ENCODE measurements around the gene RHOB.

Gene RHOB

DNA sequence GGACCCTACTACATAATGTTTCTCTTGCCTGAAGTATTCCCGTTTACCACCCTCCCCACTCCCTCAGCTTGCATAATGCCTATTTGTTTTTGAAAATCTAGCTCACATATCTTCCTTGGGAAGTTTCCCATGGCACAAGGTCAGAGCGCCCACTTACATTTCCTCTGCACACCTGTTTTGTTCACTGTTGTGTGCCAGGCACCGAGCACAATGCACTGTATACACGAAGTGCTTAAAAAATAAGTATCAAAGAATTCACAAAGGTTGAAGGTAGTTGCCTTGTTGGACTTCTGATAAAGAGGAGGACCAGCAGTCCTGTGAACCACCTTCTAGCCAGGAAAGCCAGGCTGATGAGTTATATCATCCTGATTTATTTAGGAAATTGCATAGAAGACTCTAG lies 16.8 kb upstream of the RHOB start:
- TF ChIP-seq, protein P1, sequence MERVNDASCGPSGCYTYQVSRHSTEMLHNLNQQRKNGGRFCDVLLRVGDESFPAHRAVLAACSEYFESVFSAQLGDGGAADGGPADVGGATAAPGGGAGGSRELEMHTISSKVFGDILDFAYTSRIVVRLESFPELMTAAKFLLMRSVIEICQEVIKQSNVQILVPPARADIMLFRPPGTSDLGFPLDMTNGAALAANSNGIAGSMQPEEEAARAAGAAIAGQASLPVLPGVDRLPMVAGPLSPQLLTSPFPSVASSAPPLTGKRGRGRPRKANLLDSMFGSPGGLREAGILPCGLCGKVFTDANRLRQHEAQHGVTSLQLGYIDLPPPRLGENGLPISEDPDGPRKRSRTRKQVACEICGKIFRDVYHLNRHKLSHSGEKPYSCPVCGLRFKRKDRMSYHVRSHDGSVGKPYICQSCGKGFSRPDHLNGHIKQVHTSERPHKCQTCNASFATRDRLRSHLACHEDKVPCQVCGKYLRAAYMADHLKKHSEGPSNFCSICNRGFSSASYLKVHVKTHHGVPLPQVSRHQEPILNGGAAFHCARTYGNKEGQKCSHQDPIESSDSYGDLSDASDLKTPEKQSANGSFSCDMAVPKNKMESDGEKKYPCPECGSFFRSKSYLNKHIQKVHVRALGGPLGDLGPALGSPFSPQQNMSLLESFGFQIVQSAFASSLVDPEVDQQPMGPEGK (CRISPR knock-in tag; IDR thresholded peaks at IDR 0.05; ENCODE audit: borderline replicate concordance): no peak
- no peak for TF ChIP-seq ZNF8 (CRISPR knock-in tag; IDR thresholded peaks at IDR 0.05)
- no peak for TF ChIP-seq BACH2 (CRISPR knock-in tag; IDR thresholded peaks at IDR 0.05; ENCODE audit: borderline replicate concordance)
- no peak for TF ChIP-seq ZFP3 (CRISPR knock-in tag; IDR thresholded peaks at IDR 0.05)
- TF ChIP-seq GLIS3 (CRISPR knock-in tag; IDR thresholded peaks at IDR 0.05): no peak
- TF ChIP-seq, protein P2, sequence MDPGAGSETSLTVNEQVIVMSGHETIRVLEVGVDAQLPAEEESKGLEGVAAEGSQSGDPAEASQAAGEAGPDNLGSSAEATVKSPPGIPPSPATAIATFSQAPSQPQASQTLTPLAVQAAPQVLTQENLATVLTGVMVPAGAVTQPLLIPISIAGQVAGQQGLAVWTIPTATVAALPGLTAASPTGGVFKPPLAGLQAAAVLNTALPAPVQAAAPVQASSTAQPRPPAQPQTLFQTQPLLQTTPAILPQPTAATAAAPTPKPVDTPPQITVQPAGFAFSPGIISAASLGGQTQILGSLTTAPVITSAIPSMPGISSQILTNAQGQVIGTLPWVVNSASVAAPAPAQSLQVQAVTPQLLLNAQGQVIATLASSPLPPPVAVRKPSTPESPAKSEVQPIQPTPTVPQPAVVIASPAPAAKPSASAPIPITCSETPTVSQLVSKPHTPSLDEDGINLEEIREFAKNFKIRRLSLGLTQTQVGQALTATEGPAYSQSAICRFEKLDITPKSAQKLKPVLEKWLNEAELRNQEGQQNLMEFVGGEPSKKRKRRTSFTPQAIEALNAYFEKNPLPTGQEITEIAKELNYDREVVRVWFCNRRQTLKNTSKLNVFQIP (CRISPR knock-in tag; IDR thresholded peaks at IDR 0.05; ENCODE audit: borderline replicate concordance, low read depth): no peak
- TF ChIP-seq CSDC2 (CRISPR knock-in tag; IDR thresholded peaks at IDR 0.05): no peak
- no peak for TF ChIP-seq ISL1 (CRISPR knock-in tag; IDR thresholded peaks at IDR 0.05)
- TF ChIP-seq ZFP30 (CRISPR knock-in tag; IDR thresholded peaks at IDR 0.05): no peak
- TF ChIP-seq TOX (CRISPR knock-in tag; IDR thresholded peaks at IDR 0.05; ENCODE audit: borderline replicate concordance): no peak
- TF ChIP-seq, protein P3, sequence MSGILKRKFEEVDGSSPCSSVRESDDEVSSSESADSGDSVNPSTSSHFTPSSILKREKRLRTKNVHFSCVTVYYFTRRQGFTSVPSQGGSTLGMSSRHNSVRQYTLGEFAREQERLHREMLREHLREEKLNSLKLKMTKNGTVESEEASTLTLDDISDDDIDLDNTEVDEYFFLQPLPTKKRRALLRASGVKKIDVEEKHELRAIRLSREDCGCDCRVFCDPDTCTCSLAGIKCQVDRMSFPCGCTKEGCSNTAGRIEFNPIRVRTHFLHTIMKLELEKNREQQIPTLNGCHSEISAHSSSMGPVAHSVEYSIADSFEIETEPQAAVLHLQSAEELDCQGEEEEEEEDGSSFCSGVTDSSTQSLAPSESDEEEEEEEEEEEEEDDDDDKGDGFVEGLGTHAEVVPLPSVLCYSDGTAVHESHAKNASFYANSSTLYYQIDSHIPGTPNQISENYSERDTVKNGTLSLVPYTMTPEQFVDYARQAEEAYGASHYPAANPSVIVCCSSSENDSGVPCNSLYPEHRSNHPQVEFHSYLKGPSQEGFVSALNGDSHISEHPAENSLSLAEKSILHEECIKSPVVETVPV (CRISPR knock-in tag; IDR thresholded peaks at IDR 0.05): no peak
- TF ChIP-seq, protein P4, sequence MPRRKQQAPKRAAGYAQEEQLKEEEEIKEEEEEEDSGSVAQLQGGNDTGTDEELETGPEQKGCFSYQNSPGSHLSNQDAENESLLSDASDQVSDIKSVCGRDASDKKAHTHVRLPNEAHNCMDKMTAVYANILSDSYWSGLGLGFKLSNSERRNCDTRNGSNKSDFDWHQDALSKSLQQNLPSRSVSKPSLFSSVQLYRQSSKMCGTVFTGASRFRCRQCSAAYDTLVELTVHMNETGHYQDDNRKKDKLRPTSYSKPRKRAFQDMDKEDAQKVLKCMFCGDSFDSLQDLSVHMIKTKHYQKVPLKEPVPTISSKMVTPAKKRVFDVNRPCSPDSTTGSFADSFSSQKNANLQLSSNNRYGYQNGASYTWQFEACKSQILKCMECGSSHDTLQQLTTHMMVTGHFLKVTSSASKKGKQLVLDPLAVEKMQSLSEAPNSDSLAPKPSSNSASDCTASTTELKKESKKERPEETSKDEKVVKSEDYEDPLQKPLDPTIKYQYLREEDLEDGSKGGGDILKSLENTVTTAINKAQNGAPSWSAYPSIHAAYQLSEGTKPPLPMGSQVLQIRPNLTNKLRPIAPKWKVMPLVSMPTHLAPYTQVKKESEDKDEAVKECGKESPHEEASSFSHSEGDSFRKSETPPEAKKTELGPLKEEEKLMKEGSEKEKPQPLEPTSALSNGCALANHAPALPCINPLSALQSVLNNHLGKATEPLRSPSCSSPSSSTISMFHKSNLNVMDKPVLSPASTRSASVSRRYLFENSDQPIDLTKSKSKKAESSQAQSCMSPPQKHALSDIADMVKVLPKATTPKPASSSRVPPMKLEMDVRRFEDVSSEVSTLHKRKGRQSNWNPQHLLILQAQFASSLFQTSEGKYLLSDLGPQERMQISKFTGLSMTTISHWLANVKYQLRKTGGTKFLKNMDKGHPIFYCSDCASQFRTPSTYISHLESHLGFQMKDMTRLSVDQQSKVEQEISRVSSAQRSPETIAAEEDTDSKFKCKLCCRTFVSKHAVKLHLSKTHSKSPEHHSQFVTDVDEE (CRISPR knock-in tag; IDR thresholded peaks at IDR 0.05): no peak
- no peak for ATAC-seq

DNA sequence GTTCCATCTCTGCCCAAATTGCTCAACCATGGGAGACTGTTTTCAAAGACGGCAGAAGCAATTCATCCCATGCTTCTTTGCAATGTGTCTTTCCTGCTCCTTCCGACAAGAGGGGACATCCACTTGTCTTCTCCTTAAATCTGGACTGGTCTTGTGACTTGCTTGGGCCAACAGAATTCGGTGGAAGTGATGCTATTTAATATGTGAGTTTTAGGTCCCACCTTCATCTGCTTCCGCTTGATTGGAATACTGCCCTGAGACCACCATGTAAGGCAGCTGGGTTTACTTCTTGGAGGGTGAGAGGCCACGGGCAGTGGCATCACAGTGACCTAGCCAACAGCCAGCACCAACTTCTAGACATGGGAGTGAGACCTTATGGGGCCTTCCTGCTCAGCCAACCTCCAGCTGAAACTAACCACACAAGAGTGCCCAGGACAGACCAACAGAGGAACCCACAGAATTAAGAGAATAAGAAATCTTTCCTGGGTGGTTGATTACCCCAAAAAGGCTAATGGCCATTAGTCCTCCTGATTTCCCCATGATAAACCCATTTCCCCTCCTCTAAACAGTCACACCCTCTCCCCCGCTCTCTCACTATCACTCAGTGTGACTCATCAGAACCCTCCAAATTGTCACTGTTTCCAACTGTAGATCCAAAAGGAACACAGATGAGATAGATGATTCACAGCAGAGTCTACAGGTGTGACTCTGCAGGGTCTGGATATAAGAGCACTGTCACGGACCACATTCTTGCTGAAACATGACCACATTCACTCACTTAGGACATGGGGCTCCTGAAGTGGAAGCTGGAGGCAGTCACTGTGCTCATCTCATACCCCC lies 16.2 kb upstream of the RHOB start:
- ATAC-seq: no peak
- TF ChIP-seq, protein P3 (CRISPR knock-in tag; IDR thresholded peaks at IDR 0.05): no peak
- TF ChIP-seq, protein P4 (CRISPR knock-in tag; IDR thresholded peaks at IDR 0.05): no peak
- TF ChIP-seq GLIS3 (CRISPR knock-in tag; IDR thresholded peaks at IDR 0.05): no peak
- TF ChIP-seq ESRRG (CRISPR knock-in tag; IDR thresholded peaks at IDR 0.05): no peak
- no peak for TF ChIP-seq ISL1 (CRISPR knock-in tag; IDR thresholded peaks at IDR 0.05)
- no peak for TF ChIP-seq BACH2 (CRISPR knock-in tag; IDR thresholded peaks at IDR 0.05; ENCODE audit: borderline replicate concordance)
- TF ChIP-seq, protein P1 (CRISPR knock-in tag; IDR thresholded peaks at IDR 0.05; ENCODE audit: borderline replicate concordance): no peak
- TF ChIP-seq SNAI2 (CRISPR knock-in tag; IDR thresholded peaks at IDR 0.05): no peak
- TF ChIP-seq ZNF565 (CRISPR knock-in tag; conservative IDR thresholded peaks at IDR 0.05; ENCODE audit: low read depth): no peak
- TF ChIP-seq, protein P2 (CRISPR knock-in tag; IDR thresholded peaks at IDR 0.05; ENCODE audit: borderline replicate concordance, low read depth): no peak
- no peak for TF ChIP-seq ARNTL (CRISPR knock-in tag; IDR thresholded peaks at IDR 0.05; ENCODE audit: borderline replicate concordance, low read depth)
- no peak for TF ChIP-seq OSR1 (CRISPR knock-in tag; IDR thresholded peaks at IDR 0.05)
- TF ChIP-seq ZFP30 (CRISPR knock-in tag; IDR thresholded peaks at IDR 0.05): no peak
- TF ChIP-seq TOX (CRISPR knock-in tag; IDR thresholded peaks at IDR 0.05; ENCODE audit: borderline replicate concordance): no peak
- TF ChIP-seq ZNF70 (CRISPR knock-in tag; IDR thresholded peaks at IDR 0.05): no peak
- TF ChIP-seq, protein P5, sequence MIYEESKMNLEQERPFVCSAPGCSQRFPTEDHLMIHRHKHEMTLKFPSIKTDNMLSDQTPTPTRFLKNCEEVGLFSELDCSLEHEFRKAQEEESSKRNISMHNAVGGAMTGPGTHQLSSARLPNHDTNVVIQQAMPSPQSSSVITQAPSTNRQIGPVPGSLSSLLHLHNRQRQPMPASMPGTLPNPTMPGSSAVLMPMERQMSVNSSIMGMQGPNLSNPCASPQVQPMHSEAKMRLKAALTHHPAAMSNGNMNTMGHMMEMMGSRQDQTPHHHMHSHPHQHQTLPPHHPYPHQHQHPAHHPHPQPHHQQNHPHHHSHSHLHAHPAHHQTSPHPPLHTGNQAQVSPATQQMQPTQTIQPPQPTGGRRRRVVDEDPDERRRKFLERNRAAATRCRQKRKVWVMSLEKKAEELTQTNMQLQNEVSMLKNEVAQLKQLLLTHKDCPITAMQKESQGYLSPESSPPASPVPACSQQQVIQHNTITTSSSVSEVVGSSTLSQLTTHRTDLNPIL (CRISPR knock-in tag; IDR thresholded peaks at IDR 0.05; ENCODE audit: low read depth): no peak

All from SK-N-SH treated with all-trans-retinoic acid at 6 μM for 48 hours (cell line).